Coronary artery (tissue), 2 donors: Measurements from ENCODE around the gene AKAP9.

ENCODE experiments used
- DNase-seq: peaks from one replicate; pipeline ENCODE4 v3.0.0-alpha.2; 2017; ENCODE audit warnings: low spot score
- H3K27ac ChIP-seq, 2 donors: fragments of 200-600 bp; sonication (generic); one replicate each; pipeline ENCODE4 v1.5.1; 2016 to 2019
- H3K4me3 ChIP-seq: fragments of 200-600 bp; sonication (generic); 2 replicates; pipeline ENCODE4 v1.5.1; 2016; ENCODE audit warnings: mild to moderate bottlenecking, moderate library complexity
- TF ChIP-seq, protein P1 (sequence below): fragments of 200-600 bp; sonication (generic); IDR thresholded peaks from one replicate; pipeline ENCODE4 v1.5.1; 2019; ENCODE audit warnings: antibody characterized with exemption

The AKAP9 gene

GRCh38 chr7:92058899-92059298 is 118.2 kb downstream of the AKAP9 start:
- H3K27ac ChIP-seq = no peak overlapping the region
- no peak overlapping the region for H3K4me3 ChIP-seq
- TF ChIP-seq, protein P1, sequence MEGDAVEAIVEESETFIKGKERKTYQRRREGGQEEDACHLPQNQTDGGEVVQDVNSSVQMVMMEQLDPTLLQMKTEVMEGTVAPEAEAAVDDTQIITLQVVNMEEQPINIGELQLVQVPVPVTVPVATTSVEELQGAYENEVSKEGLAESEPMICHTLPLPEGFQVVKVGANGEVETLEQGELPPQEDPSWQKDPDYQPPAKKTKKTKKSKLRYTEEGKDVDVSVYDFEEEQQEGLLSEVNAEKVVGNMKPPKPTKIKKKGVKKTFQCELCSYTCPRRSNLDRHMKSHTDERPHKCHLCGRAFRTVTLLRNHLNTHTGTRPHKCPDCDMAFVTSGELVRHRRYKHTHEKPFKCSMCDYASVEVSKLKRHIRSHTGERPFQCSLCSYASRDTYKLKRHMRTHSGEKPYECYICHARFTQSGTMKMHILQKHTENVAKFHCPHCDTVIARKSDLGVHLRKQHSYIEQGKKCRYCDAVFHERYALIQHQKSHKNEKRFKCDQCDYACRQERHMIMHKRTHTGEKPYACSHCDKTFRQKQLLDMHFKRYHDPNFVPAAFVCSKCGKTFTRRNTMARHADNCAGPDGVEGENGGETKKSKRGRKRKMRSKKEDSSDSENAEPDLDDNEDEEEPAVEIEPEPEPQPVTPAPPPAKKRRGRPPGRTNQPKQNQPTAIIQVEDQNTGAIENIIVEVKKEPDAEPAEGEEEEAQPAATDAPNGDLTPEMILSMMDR = no peak
- no peak for DNase-seq

DNA sequence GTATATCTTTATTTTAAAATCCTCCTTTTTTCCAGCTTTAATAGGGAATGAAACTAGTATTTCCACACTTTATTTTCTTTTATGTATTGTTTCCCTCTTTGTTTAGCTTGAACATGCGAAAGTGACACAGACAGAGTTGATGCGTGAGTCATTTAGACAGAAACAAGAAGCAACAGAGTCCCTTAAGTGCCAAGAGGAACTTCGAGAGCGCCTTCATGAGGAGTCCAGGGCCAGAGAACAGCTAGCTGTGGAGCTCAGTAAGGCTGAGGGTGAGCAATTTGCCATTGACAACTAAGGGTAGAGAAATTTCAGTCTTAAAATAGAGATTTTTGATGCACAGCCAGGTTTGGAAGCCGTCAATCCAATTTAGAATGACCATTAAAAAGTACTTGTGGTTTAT is 120.5 kb downstream of the AKAP9 start:
- no peak for DNase-seq
- no peak overlapping the region for H3K27ac ChIP-seq
- H3K4me3 ChIP-seq = no peak overlapping the region
- TF ChIP-seq, protein P1 = no peak

DNA sequence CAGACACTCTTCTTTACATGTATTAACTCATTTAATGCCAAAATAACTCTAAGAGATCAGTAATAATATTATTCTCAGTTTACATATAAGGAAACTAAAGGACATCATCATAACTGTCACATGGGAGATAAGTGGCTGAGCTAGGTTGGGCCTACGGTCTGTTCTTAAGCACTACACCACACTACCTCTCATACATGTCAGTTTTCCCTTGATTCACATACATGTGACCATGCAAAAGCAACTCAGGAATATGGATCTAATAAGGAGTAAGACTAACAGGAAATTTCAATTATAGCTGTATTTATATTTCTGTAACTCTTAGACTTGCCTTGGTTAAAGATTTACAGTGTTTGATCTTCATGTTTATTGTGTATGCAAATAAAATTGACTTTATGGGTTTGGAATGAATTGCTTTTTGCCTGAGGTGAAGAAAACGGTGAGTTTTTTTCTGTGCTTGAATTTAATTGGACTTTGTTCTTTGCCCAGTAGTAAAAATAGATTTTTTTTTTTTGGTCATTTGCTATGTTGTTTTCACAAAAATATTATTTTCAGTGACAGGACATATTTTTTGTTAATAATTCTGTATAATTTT is 123.9 kb downstream of the AKAP9 start:
- Histone ChIP-seq H3K27ac (no peak overlapping the region), H3K4me3 (no peak overlapping the region)
- DNase-seq = no peak
- TF ChIP-seq, protein P1 = no peak

DNA sequence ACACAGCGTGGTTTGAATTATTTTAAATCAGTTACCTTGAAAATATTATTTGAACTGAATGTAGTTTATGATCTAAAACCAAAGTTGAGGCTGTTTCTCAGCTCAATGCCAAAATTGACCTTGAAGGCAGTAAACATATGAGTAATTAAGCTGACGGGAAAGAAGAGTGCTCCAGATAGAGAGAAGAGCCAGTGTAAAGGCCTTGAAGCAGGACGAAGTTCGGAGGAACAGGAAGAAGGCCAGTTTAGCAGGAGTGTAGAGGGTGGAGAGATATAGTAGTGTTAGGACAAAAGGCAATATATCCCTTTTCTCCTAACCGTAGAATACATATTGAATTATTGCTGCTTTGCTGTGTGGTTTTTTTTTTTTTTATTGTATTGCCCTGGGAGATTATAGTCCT is 130.4 kb downstream of the AKAP9 start:
- TF ChIP-seq, protein P1 = no peak
- no peak overlapping the region for H3K27ac ChIP-seq
- no peak for DNase-seq
- no peak overlapping the region for H3K4me3 ChIP-seq

GRCh38 chr7:92072121-92072520 is 131.5 kb downstream of the AKAP9 start:
- no peak for DNase-seq
- Histone ChIP-seq H3K4me3 (no peak overlapping the region), H3K27ac (no peak overlapping the region)
- TF ChIP-seq, protein P1 = no peak

GRCh38 chr7:92072708-92073107 is 132.0 kb downstream of the AKAP9 start:
- TF ChIP-seq, protein P1 = no peak
- Histone ChIP-seq H3K27ac (no peak overlapping the region), H3K4me3 (no peak overlapping the region)
- no peak for DNase-seq

GRCh38 chr7:92075455-92076158 is 134.9 kb downstream of the AKAP9 start:
- no peak for DNase-seq
- TF ChIP-seq, protein P1 = no peak
- no peak overlapping the region for H3K27ac ChIP-seq
- H3K4me3 ChIP-seq = no peak overlapping the region
